ENCODE results near the gene SPTBN4. TPM values are rescaled to one million over a fixed set of nuclear protein-coding genes. Genes with fewer than 3 reads are reported as not detected.
"Not testable (repeated sequence)": the region's sequence is repeated elsewhere in the genome, so short reads cannot be mapped to it uniquely, and the experiment has no call there.

Gene SPTBN4
- total RNA-seq, 1 experiment from 2014 or later: 0.63 TPM

DNA sequence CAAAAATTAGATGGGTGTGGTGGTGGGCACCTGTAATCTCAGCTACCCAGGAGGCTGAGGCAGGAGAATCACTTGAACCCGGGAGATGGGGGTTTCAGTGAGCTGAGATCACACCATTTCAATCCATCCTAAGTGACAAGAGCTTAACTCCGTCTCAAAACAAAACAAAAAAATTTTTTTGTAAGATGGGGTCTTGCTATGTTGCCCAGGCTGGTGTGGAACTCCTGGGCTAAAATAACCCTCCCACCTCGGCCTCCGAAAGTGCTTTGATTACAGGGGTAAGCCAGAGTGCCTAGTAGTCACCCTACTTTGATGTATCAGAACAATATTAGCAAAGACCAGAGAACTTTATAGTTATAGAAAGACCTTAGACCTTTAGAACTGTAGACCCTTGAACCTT lies 7.9 kb downstream of the SPTBN4 start:
- no peak overlapping the region for H3K4me3 Mint-ChIP-seq (ENCODE audit: unreplicated experiment)
- H3K4me1 Mint-ChIP-seq (ENCODE audit: insufficient read depth, unreplicated experiment): no peaks in the 10 kb centered on the region
- CTCF ChIA-PET: interaction anchor here (0.6 to 0.7 kb wide), 3 partner anchors 96 to 704 kb away, joined by 3 read pairs; no protein-coding TSS in a partner anchor
- intact Hi-C loops (cut with micrococcal nuclease): no loop called here
- no peaks in the 10 kb centered on the region for H3K9me3 Mint-ChIP-seq (ENCODE audit: unreplicated experiment)
- no peaks in the 10 kb centered on the region for H3K27me3 Mint-ChIP-seq (ENCODE audit: insufficient read depth, unreplicated experiment)
- no TSS peak for BruUV-seq (replicated peaks)
- DNase-seq (ENCODE audit: unreplicated experiment): no peak
- H3K36me3 Mint-ChIP-seq (ENCODE audit: insufficient read depth, unreplicated experiment): peaks cover 6% of the 10 kb centered on the region
- TF ChIP-seq, protein P1, sequence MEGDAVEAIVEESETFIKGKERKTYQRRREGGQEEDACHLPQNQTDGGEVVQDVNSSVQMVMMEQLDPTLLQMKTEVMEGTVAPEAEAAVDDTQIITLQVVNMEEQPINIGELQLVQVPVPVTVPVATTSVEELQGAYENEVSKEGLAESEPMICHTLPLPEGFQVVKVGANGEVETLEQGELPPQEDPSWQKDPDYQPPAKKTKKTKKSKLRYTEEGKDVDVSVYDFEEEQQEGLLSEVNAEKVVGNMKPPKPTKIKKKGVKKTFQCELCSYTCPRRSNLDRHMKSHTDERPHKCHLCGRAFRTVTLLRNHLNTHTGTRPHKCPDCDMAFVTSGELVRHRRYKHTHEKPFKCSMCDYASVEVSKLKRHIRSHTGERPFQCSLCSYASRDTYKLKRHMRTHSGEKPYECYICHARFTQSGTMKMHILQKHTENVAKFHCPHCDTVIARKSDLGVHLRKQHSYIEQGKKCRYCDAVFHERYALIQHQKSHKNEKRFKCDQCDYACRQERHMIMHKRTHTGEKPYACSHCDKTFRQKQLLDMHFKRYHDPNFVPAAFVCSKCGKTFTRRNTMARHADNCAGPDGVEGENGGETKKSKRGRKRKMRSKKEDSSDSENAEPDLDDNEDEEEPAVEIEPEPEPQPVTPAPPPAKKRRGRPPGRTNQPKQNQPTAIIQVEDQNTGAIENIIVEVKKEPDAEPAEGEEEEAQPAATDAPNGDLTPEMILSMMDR (IDR thresholded peaks at IDR 0.05; ENCODE audit: unreplicated experiment): no peak
- H3K27ac Mint-ChIP-seq (ENCODE audit: low read depth, unreplicated experiment): no peak overlapping the region
- POLR2A ChIA-PET: interaction anchor here (0.6 to 1.2 kb wide), 4 partner anchors 9 to 363 kb away, joined by 3 to 4 read pairs (median 3); partner anchors contain the start of gene BLVRB

GRCh38 chr19:40475878-40476644 lies 9.3 kb downstream of the SPTBN4 start:
- H3K4me1 Mint-ChIP-seq (ENCODE audit: insufficient read depth, unreplicated experiment); H3K9me3 Mint-ChIP-seq (ENCODE audit: unreplicated experiment); H3K27ac Mint-ChIP-seq (ENCODE audit: low read depth, unreplicated experiment); DNase-seq (ENCODE audit: unreplicated experiment); H3K27me3 Mint-ChIP-seq (ENCODE audit: insufficient read depth, unreplicated experiment); intact Hi-C loops (cut with micrococcal nuclease); H3K4me3 Mint-ChIP-seq (ENCODE audit: unreplicated experiment); H3K36me3 Mint-ChIP-seq (ENCODE audit: insufficient read depth, unreplicated experiment); BruUV-seq (replicated peaks): not testable (repeated sequence)
- ChIA-PET POLR2A (interaction anchor here (0.7 to 1.2 kb wide), 3 partner anchors 10 to 48 kb away, joined by 3 to 6 read pairs (median 4); partner anchors contain the start of gene BLVRB), CTCF (interaction anchor here (0.9 to 1.4 kb wide), 3 partner anchors 46 to 344 kb away, joined by 3 to 7 read pairs (median 3); no protein-coding TSS in a partner anchor)

GRCh38 chr19:40486017-40486416 lies 19.2 kb downstream of the SPTBN4 start:
- H3K27me3 Mint-ChIP-seq (ENCODE audit: insufficient read depth, unreplicated experiment): no peaks in the 10 kb centered on the region
- POLR2A ChIA-PET: no interaction called here
- H3K27ac Mint-ChIP-seq (ENCODE audit: low read depth, unreplicated experiment): no peak overlapping the region
- H3K36me3 Mint-ChIP-seq (ENCODE audit: insufficient read depth, unreplicated experiment): no peaks in the 10 kb centered on the region
- intact Hi-C loops (cut with micrococcal nuclease): no loop called here
- BruUV-seq (replicated peaks): no TSS peak
- H3K9me3 Mint-ChIP-seq (ENCODE audit: unreplicated experiment): no peaks in the 10 kb centered on the region
- TF ChIP-seq, protein P1 (IDR thresholded peaks at IDR 0.05; ENCODE audit: unreplicated experiment): no peak
- DNase-seq (ENCODE audit: unreplicated experiment): no peak
- CTCF ChIA-PET: interaction anchor here (1.1 kb wide), 1 partner anchor 84 kb away, joined by 4 read pairs; no protein-coding TSS in a partner anchor
- peaks cover 7% of the 10 kb centered on the region for H3K4me1 Mint-ChIP-seq (ENCODE audit: insufficient read depth, unreplicated experiment)
- H3K4me3 Mint-ChIP-seq (ENCODE audit: unreplicated experiment): no peak overlapping the region

GRCh38 chr19:40489882-40490230 lies 23.1 kb downstream of the SPTBN4 start:
- intact Hi-C loops (cut with micrococcal nuclease): no loop called here
- Mint-ChIP-seq H3K4me1 (ENCODE audit: insufficient read depth, unreplicated experiment) (peaks cover 7% of the 10 kb centered on the region), H3K9me3 (ENCODE audit: unreplicated experiment) (no peaks in the 10 kb centered on the region), H3K27me3 (ENCODE audit: insufficient read depth, unreplicated experiment) (peaks cover 36% of the 10 kb centered on the region), H3K4me3 (ENCODE audit: unreplicated experiment) (no peak overlapping the region), H3K27ac (ENCODE audit: low read depth, unreplicated experiment) (no peak overlapping the region), H3K36me3 (ENCODE audit: insufficient read depth, unreplicated experiment) (no peaks in the 10 kb centered on the region)
- TF ChIP-seq, protein P1 (IDR thresholded peaks at IDR 0.05; ENCODE audit: unreplicated experiment): no peak
- DNase-seq (ENCODE audit: unreplicated experiment): no peak
- ChIA-PET CTCF (no interaction called here), POLR2A (no interaction called here)
- no TSS peak for BruUV-seq (replicated peaks)
